ENCODE measurements around the gene PRDX3.

DNA sequence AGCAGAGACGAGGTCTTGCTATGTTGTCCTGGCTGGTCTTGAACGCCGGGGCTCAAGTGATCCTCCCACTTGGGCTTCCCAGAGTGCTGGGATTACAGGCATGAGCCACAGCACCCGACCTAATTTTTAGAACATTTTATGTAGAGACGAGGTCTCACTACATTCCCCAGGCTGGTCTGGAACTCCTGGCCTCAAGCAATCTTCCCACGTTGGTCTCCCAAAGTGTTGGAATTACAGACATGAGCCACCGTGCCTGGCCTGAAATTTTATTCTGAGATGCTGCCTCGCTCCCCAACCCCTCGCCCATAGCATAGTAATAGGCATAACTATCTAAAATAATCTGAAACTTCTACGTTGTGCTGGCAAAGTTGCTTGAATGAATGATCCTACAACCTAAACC, 35.0 kb downstream of the PRDX3 start:
- TF ChIP-seq, protein P1, sequence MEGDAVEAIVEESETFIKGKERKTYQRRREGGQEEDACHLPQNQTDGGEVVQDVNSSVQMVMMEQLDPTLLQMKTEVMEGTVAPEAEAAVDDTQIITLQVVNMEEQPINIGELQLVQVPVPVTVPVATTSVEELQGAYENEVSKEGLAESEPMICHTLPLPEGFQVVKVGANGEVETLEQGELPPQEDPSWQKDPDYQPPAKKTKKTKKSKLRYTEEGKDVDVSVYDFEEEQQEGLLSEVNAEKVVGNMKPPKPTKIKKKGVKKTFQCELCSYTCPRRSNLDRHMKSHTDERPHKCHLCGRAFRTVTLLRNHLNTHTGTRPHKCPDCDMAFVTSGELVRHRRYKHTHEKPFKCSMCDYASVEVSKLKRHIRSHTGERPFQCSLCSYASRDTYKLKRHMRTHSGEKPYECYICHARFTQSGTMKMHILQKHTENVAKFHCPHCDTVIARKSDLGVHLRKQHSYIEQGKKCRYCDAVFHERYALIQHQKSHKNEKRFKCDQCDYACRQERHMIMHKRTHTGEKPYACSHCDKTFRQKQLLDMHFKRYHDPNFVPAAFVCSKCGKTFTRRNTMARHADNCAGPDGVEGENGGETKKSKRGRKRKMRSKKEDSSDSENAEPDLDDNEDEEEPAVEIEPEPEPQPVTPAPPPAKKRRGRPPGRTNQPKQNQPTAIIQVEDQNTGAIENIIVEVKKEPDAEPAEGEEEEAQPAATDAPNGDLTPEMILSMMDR (IDR thresholded peaks at IDR 0.05), result no peak
- TF ChIP-seq ZC3H11A (IDR thresholded peaks at IDR 0.05), result no peak
- no peak for TF ChIP-seq NR3C1 (IDR thresholded peaks at IDR 0.05)
- no peak for TF ChIP-seq EP300 (IDR thresholded peaks at IDR 0.05)

All from A549 (cell line).